PC-3 (cell line): ENCODE results near the gene R3HDM4. TPM values are rescaled to one million over a fixed set of nuclear protein-coding genes. Genes with fewer than 3 reads are reported as not detected.

Experiments
- ATAC-seq: fragments of 200-7000 bp; cut with Tn5 transposase; 2 replicates; pipeline ENCODE4 v1.9.1; 2020; ENCODE audit warnings: mild to moderate bottlenecking, moderate library complexity
- BruUV-seq: library from RNA; stranded (reverse); fragments of 400-500 nt; replicated peaks from 2 replicates; lab custom pipeline; 2021; lab: Mats Ljungman, UMichigan
- CTCF ChIA-PET: fragments of 300-600 bp; sonication (Branson Sonifier 250); formaldehyde crosslinking; loops from one replicate; lab custom pipeline; 2022; ENCODE audit warnings: antibody characterized with exemption; lab: Charles Lee
- POLR2A ChIA-PET: fragments of 300-600 bp; sonication (Branson Sonifier 250); formaldehyde crosslinking; loops from one replicate; lab custom pipeline; 2022; ENCODE audit warnings: antibody characterized with exemption; ENCODE audit not compliant: unreplicated experiment; lab: Charles Lee
- DNase-seq: peaks from one replicate; pipeline ENCODE4 v3.0.0-alpha.2; 2015
- H2AFZ ChIP-seq: fragments of 300-600 bp; sonication (generic); 2 replicates; pipeline ENCODE4 v1.6.0; 2016; ENCODE audit warnings: antibody characterized with exemption, low read length
- H3F3A ChIP-seq: fragments of 300-600 bp; sonication (generic); one replicate; pipeline ENCODE4 v1.6.0; 2017; ENCODE audit warnings: antibody characterized with exemption, low read length, control low read depth, mild to moderate bottlenecking; ENCODE audit not compliant: unreplicated experiment
- H3K27ac ChIP-seq: fragments of 300-600 bp; sonication (generic); 2 replicates; pipeline ENCODE4 v1.5.1; 2016; ENCODE audit warnings: mild to moderate bottlenecking, low read length
- H3K27me3 ChIP-seq: fragments of 300-600 bp; sonication (generic); 2 replicates; pipeline ENCODE4 v1.6.1; 2016; ENCODE audit warnings: low read length, mixed read lengths
- H3K36me3 ChIP-seq: fragments of 300-600 bp; sonication (generic); 2 replicates; pipeline ENCODE4 v1.6.1; 2016; ENCODE audit warnings: low read depth, mixed run types, low read length, mixed read lengths
- H3K4me1 ChIP-seq: fragments of 300-600 bp; sonication (generic); 2 replicates; pipeline ENCODE4 v1.5.1; 2016; ENCODE audit warnings: low read length; ENCODE audit not compliant: insufficient read depth
- H3K4me2 ChIP-seq: fragments of 300-600 bp; sonication (generic); 2 replicates; pipeline ENCODE4 v1.6.0; 2016; ENCODE audit warnings: low read length
- H3K4me3 ChIP-seq: fragments of 300-600 bp; sonication (generic); 2 replicates; pipeline ENCODE4 v1.5.1; 2016; ENCODE audit warnings: mild to moderate bottlenecking, low read length, mixed read lengths
- H3K79me2 ChIP-seq: fragments of 300-600 bp; sonication (generic); 2 replicates; pipeline ENCODE4 v1.6.1; 2017; ENCODE audit warnings: low read length, mixed read lengths
- H3K9ac ChIP-seq: fragments of 300-600 bp; sonication (generic); 2 replicates; pipeline ENCODE4 v1.6.0; 2016; ENCODE audit warnings: mild to moderate bottlenecking, low read length
- H3K9me2 ChIP-seq: fragments of 300-600 bp; sonication (generic); replicated peaks from 2 replicates; pipeline ENCODE4 v1.6.1; 2016; ENCODE audit warnings: mixed run types, low read length, mixed read lengths
- H3K9me3 ChIP-seq: fragments of 300-600 bp; sonication (generic); 2 replicates; pipeline ENCODE4 v1.6.1; 2016; ENCODE audit warnings: low read length, mixed read lengths
- H4K20me1 ChIP-seq: fragments of 300-600 bp; sonication (generic); 2 replicates; pipeline ENCODE4 v1.6.1; 2016; ENCODE audit warnings: low read length, mixed read lengths
- CTCF ChIP-seq: fragments of 300-600 bp; sonication (generic); conservative IDR thresholded peaks from 2 replicates; pipeline ENCODE4 v1.5.1; 2017; ENCODE audit warnings: antibody characterized with exemption, low read depth, mild to moderate bottlenecking, low read length
- EZH2 ChIP-seq: fragments of 300-600 bp; sonication (generic); IDR thresholded peaks from one replicate; pipeline ENCODE4 v1.6.1; 2017; ENCODE audit warnings: antibody characterized with exemption, mild to moderate bottlenecking, low read length; ENCODE audit not compliant: unreplicated experiment
- EZH2phosphoT487 ChIP-seq: fragments of 300-600 bp; sonication (generic); IDR thresholded peaks from 2 replicates; pipeline ENCODE4 v1.6.1; 2018; ENCODE audit warnings: mild to moderate bottlenecking, antibody characterized with exemption, low read length, borderline replicate concordance
- intact Hi-C: fragments of 100-400 bp; cut with micrococcal nuclease; formaldehyde crosslinking; loops from 2 replicates; pipeline ENCODE4 v1.9.0; 2023
- total RNA-seq: library from RNA; depleted of rRNA; stranded (reverse); fragments of >200 nt; gene quantifications from 2 replicates; pipeline ENCODE4 v1.2.3, GENCODE V29; 2014

The R3HDM4 gene
- total RNA-seq, 1 experiment from 2014 or later = 44.9 TPM

- Histone ChIP-seq H3K4me2 (no peak overlapping the region), H3K9me2 (no peaks in the 10 kb centered on the region), H3K4me3 (no peak overlapping the region), H3K9ac (no peak overlapping the region), H3K27me3 (no peaks in the 10 kb centered on the region), H3K4me1 (no peaks in the 10 kb centered on the region), H3K79me2 (no peaks in the 10 kb centered on the region), H3K9me3 (no peaks in the 10 kb centered on the region), H3K36me3 (peaks cover 5% of the 10 kb centered on the region; the same call in 1 of the 2 replicates), H3K27ac (no peak overlapping the region), H3F3A (no peaks in the 10 kb centered on the region), H4K20me1 (no peaks in the 10 kb centered on the region), H2AFZ (no peak overlapping the region)
- no peak for TF ChIP-seq EZH2
- TF ChIP-seq EZH2phosphoT487 = no peak
- no peak for TF ChIP-seq CTCF
- ChIA-PET CTCF (no interaction called here), POLR2A (no interaction called here)
- intact Hi-C loops = no loop called here
- BruUV-seq = no TSS peak
- ATAC-seq = no peak
- DNase-seq = no peak
These were observed 36.2 kb downstream of the R3HDM4 start for GRCh38 chr19:876780-877314.

GRCh38 chr19:876089-876488 is 36.9 kb downstream of the R3HDM4 start:
- H3F3A ChIP-seq = no peaks in the 10 kb centered on the region
- no peaks in the 10 kb centered on the region for H3K9me3 ChIP-seq
- no peak overlapping the region for H3K4me3 ChIP-seq
- ATAC-seq = no peak
- intact Hi-C loops = no loop called here
- H3K4me1 ChIP-seq = no peaks in the 10 kb centered on the region
- no peak overlapping the region for H2AFZ ChIP-seq
- CTCF ChIA-PET = no interaction called here
- H3K4me2 ChIP-seq = no peak overlapping the region
- H3K9ac ChIP-seq = no peak overlapping the region
- H4K20me1 ChIP-seq = no peaks in the 10 kb centered on the region
- H3K27ac ChIP-seq = no peak overlapping the region
- BruUV-seq = no TSS peak
- no peak for DNase-seq
- no peaks in the 10 kb centered on the region for H3K9me2 ChIP-seq
- no peaks in the 10 kb centered on the region for H3K79me2 ChIP-seq
- H3K27me3 ChIP-seq = no peaks in the 10 kb centered on the region
- POLR2A ChIA-PET = interaction anchor here (0.7 kb wide), 2 partner anchors 13 to 167 kb away, joined by 5 to 9 read pairs; no protein-coding TSS in a partner anchor
- no peaks in the 10 kb centered on the region; the same call in 1 of the 2 replicates for H3K36me3 ChIP-seq
- TF ChIP-seq EZH2phosphoT487 = no peak
- no peak for TF ChIP-seq CTCF
- no peak for TF ChIP-seq EZH2

- BruUV-seq = no TSS peak
- CTCF ChIA-PET = no interaction called here
These were observed 37.6 kb downstream of the R3HDM4 start for GRCh38 chr19:875265-875879.

More at GRCh38 chr19:875265-875879, 37.6 kb downstream of the R3HDM4 start:
- no peak overlapping the region for H3K9ac ChIP-seq
- no peak overlapping the region for H3K4me2 ChIP-seq
- no peak for TF ChIP-seq CTCF
- TF ChIP-seq EZH2phosphoT487 = no peak
- TF ChIP-seq EZH2 = no peak
- no peaks in the 10 kb centered on the region; the same call in 1 of the 2 replicates for H3K36me3 ChIP-seq
- no peaks in the 10 kb centered on the region for H3K9me3 ChIP-seq
- H3K9me2 ChIP-seq = no peaks in the 10 kb centered on the region
- intact Hi-C loops = no loop called here
- H4K20me1 ChIP-seq = no peaks in the 10 kb centered on the region
- H2AFZ ChIP-seq = no peak overlapping the region
- H3F3A ChIP-seq = no peaks in the 10 kb centered on the region
- no peak overlapping the region for H3K4me3 ChIP-seq
- POLR2A ChIA-PET = no interaction called here
- H3K79me2 ChIP-seq = no peaks in the 10 kb centered on the region
- no peak for ATAC-seq
- H3K27me3 ChIP-seq = no peaks in the 10 kb centered on the region
- no peak overlapping the region for H3K27ac ChIP-seq
- no peaks in the 10 kb centered on the region for H3K4me1 ChIP-seq
- DNase-seq = no peak
